Lower leg skin (tissue), 4 donors: ENCODE measurements around the gene UNC45A. TPM values are rescaled to one million over a fixed set of nuclear protein-coding genes. Genes with fewer than 3 reads are reported as not detected.
A peak's percentile ranks its signal among the peaks of the same experiment; 100 is the strongest.

Experiments
- DNase-seq, 2 donors: peaks; one replicate each; pipeline ENCODE4 v3.0.0-alpha.2; 2019; ENCODE audit warnings: low spot score in 2 of 2
- H3K4me3 ChIP-seq: fragments of 200-600 bp; sonication (generic); 2 replicates; pipeline ENCODE4 v1.5.1; 2017; ENCODE audit warnings: mild to moderate bottlenecking, low read depth; ENCODE audit not compliant: poor library complexity, severe bottlenecking
- CTCF ChIP-seq, 3 donors: fragments of 450-650 bp; IDR thresholded peaks; one replicate each; pipeline ENCODE4 v1.5.1; 2016; ENCODE audit warnings: antibody characterized with exemption in 3 of 3, mild to moderate bottlenecking in 3 of 3, moderate library complexity in 2 of 3
- POLR2A ChIP-seq, 2 donors: fragments of 450-650 bp; IDR thresholded peaks; one replicate each; pipeline ENCODE4 v1.6.1; 2016 to 2017; ENCODE audit warnings: antibody characterized with exemption in 2 of 2, mild to moderate bottlenecking in 1 of 2, moderate library complexity in 1 of 2
- WGBS, 2 donors: methylation state at CpG; one replicate each; pipeline ENCODE4 v1.1.5; 2018; 5-methylcytosine and 5-hydroxymethylcytosine counted together
- intact Hi-C: fragments of 100-400 bp; cut with DNase I; formaldehyde crosslinking; loops from one replicate; pipeline ENCODE4 v1.15.0; 2023; ENCODE audit warnings: low total_unique reads
- total RNA-seq, 4 donors: library from RNA; depleted of rRNA; stranded (reverse); fragments of >200 nt; gene quantifications; one replicate each; pipeline ENCODE4 v1.1.0, GENCODE V29; 2016

The UNC45A gene
- total RNA-seq: 10 to 100 TPM; 56.5 to 79.1 (median 68.2) TPM

- H3K4me3 ChIP-seq: peak within 1 kb of the TSS; percentile 71
- 0% methylated on average over 33 to 34 of the region's 65 CpGs for WGBS, 2 donors
- intact Hi-C loops: no loop called here
- peak; percentile 91 to 98 for DNase-seq
- TF ChIP-seq POLR2A (IDR thresholded peaks at IDR 0.05): no peak
- TF ChIP-seq CTCF (IDR thresholded peaks at IDR 0.05): no peak
These were observed at the start of gene UNC45A for GRCh38 chr15:90934949-90935751. Gene UNC45A, plus strand, starts transcription at chr15:90935285. Its CDS starts 40 bp downstream, at chr15:90935325.

- WGBS, 2 donors: 31 to 58% methylated on average over 15 to 16 of the region's 23 CpGs
- intact Hi-C loops: loop anchor here (5.0 kb wide), 1 partner anchor 238 kb away; no protein-coding TSS in a partner anchor
- TF ChIP-seq POLR2A (IDR thresholded peaks at IDR 0.05) (no peak), CTCF (IDR thresholded peaks at IDR 0.05) (peak in 1 of 3 donors; percentile 89)
- peak; percentile 75 to 97 for DNase-seq
- H3K4me3 ChIP-seq: no peak overlapping the region
These were observed 49.4 kb upstream of the UNC45A start for GRCh38 chr15:90885432-90886290.

- H3K4me3 ChIP-seq: no peak overlapping the region
- TF ChIP-seq CTCF (IDR thresholded peaks at IDR 0.05) (no peak), POLR2A (IDR thresholded peaks at IDR 0.05) (no peak)
- 21 to 24% methylated on average over 5 of the region's 5 CpGs for WGBS, 2 donors
- intact Hi-C loops: loop anchor here (5.0 kb wide), 1 partner anchor 239 kb away; no protein-coding TSS in a partner anchor
- no peak for DNase-seq
These were observed 48.8 kb upstream of the UNC45A start for GRCh38 chr15:90886291-90886614.

- no peak for DNase-seq
- intact Hi-C loops: loop anchor here (5.0 kb wide), 1 partner anchor 240 kb away; no protein-coding TSS in a partner anchor
These were observed 48.0 kb upstream of the UNC45A start for GRCh38 chr15:90887037-90887481.

GRCh38 chr15:90889313-90889730 is 45.8 kb upstream of the UNC45A start:
- H3K4me3 ChIP-seq: no peak overlapping the region
- 81 to 89% methylated on average over 14 to 16 of the region's 18 CpGs for WGBS, 2 donors
- TF ChIP-seq CTCF (IDR thresholded peaks at IDR 0.05): no peak
- TF ChIP-seq POLR2A (IDR thresholded peaks at IDR 0.05): no peak
- no peak for DNase-seq
- intact Hi-C loops: loop anchor here (5.0 kb wide), 1 partner anchor 242 kb away; no protein-coding TSS in a partner anchor

More at GRCh38 chr15:90887037-90887481, 48.0 kb upstream of the UNC45A start:
- TF ChIP-seq POLR2A (IDR thresholded peaks at IDR 0.05) (no peak), CTCF (IDR thresholded peaks at IDR 0.05) (no peak)
- H3K4me3 ChIP-seq: no peak overlapping the region
- WGBS, 2 donors: 86 to 95% methylated on average over 11 to 13 of the region's 13 CpGs
